HG03571 (cell line): ENCODE measurements around the gene SHISA6.

Experiments
- ATAC-seq: cut with Tn5 transposase; IDR thresholded peaks from one replicate; pipeline ENCODE4 v1.9.1; 2021; ENCODE audit not compliant: unreplicated experiment

Gene SHISA6

GRCh38 chr17:11564589-11565380, 323.8 kb downstream of the SHISA6 start:
- ATAC-seq: no peak

- no peak for ATAC-seq
These were observed 324.6 kb downstream of the SHISA6 start for GRCh38 chr17:11565591-11565990.

GRCh38 chr17:11578998-11579397, 338.0 kb downstream of the SHISA6 start:
- no peak for ATAC-seq

- no peak for ATAC-seq
These were observed 339.7 kb downstream of the SHISA6 start for GRCh38 chr17:11580677-11581076.

GRCh38 chr17:11582217-11582616, 341.2 kb downstream of the SHISA6 start:
- no peak for ATAC-seq

GRCh38 chr17:11583306-11583992, 342.4 kb downstream of the SHISA6 start:
- ATAC-seq: no peak

- ATAC-seq: no peak
These were observed 348.7 kb downstream of the SHISA6 start for GRCh38 chr17:11589716-11590115.

GRCh38 chr17:11598274-11599221, 357.5 kb downstream of the SHISA6 start, which contains the start of gene DNAH9:
Gene DNAH9 (plus strand): TSS chr17:11598470. CDS start chr17:11598499, 29 bp downstream.
- ATAC-seq: no peak

GRCh38 chr17:11601661-11602060, 360.6 kb downstream of the SHISA6 start:
- no peak for ATAC-seq

- no peak for ATAC-seq
These were observed 367.4 kb downstream of the SHISA6 start for GRCh38 chr17:11608396-11608795.

- ATAC-seq: no peak
These were observed 370.1 kb downstream of the SHISA6 start for GRCh38 chr17:11610999-11611566.

GRCh38 chr17:11612956-11613355, 371.9 kb downstream of the SHISA6 start:
- no peak for ATAC-seq
